HepG2 (cell line): ENCODE measurements around the gene PCDH12. TPM values are rescaled to one million over a fixed set of nuclear protein-coding genes. Genes with fewer than 3 reads are reported as not detected.
A peak's percentile ranks its signal among the peaks of the same experiment; 100 is the strongest.

ENCODE experiments used
- ATF7-NPFF ChIP-seq: sonication (generic); formaldehyde crosslinking; IDR thresholded peaks from 2 replicates; pipeline ENCODE4 v1.8.1; 2023; ENCODE audit warnings: mild to moderate bottlenecking, low read depth, missing genetic modification reagents, moderate library complexity
- CREM ChIP-seq, 2 experiments: sonication (generic) in 1 of 2; formaldehyde crosslinking in 1 of 2; IDR thresholded peaks; 2 replicates each; pipeline versions ENCODE4 v1.4.0 to v1.6.1; 2016 to 2020; ENCODE audit warnings: antibody characterized with exemption in 1 of 2, mild to moderate bottlenecking in 1 of 2, missing genetic modification reagents in 1 of 2
- EHMT2 ChIP-seq: fragments of 200-600 bp; sonication (generic); IDR thresholded peaks from 2 replicates; pipeline ENCODE4 v1.7.0; 2017; ENCODE audit warnings: antibody characterized with exemption, low read depth, low read length, borderline replicate concordance
- FOXK1 ChIP-seq: sonication (generic); formaldehyde crosslinking; IDR thresholded peaks from 2 replicates; pipeline ENCODE4 v1.4.0; 2020; ENCODE audit warnings: low read depth, missing genetic modification reagents, borderline replicate concordance
- HCFC1 ChIP-seq: fragments of 150-350 bp; IDR thresholded peaks from 2 replicates; pipeline ENCODE4 v1.6.1; 2014; ENCODE audit warnings: low read depth, low read length
- HOXA9 ChIP-seq: sonication (generic); formaldehyde crosslinking; IDR thresholded peaks from 2 replicates; pipeline ENCODE4 v1.8.1; 2022; ENCODE audit warnings: missing genetic modification reagents, mild to moderate bottlenecking, moderate library complexity, borderline replicate concordance
- KLF15 ChIP-seq: sonication (generic); formaldehyde crosslinking; IDR thresholded peaks from 2 replicates; pipeline ENCODE4 v1.8.1; 2023; ENCODE audit warnings: borderline replicate concordance, mild to moderate bottlenecking, inconsistent platforms, missing genetic modification reagents, mixed read lengths
- NR1H2 ChIP-seq: sonication (generic); formaldehyde crosslinking; IDR thresholded peaks from 2 replicates; pipeline ENCODE4 v1.8.1; 2022; ENCODE audit warnings: low read depth, missing genetic modification reagents, borderline replicate concordance
- PHF21A ChIP-seq: sonication (generic); formaldehyde crosslinking; IDR thresholded peaks from 2 replicates; pipeline ENCODE4 v1.5.0; 2020; ENCODE audit warnings: mild to moderate bottlenecking, missing genetic modification reagents
- RORA ChIP-seq: sonication (generic); formaldehyde crosslinking; IDR thresholded peaks from 2 replicates; pipeline ENCODE4 v1.5.0; 2020; ENCODE audit warnings: mild to moderate bottlenecking, missing genetic modification reagents, moderate library complexity
- ZKSCAN1 ChIP-seq: fragments of 150-350 bp; IDR thresholded peaks from 2 replicates; pipeline ENCODE4 v1.6.1; 2014; ENCODE audit warnings: low read length
- ZNF556 ChIP-seq: sonication (generic); formaldehyde crosslinking; IDR thresholded peaks from 2 replicates; pipeline ENCODE4 v1.4.0; 2020; ENCODE audit warnings: mild to moderate bottlenecking, missing genetic modification reagents, borderline replicate concordance
- ZNF724P ChIP-seq: sonication (generic); formaldehyde crosslinking; IDR thresholded peaks from 2 replicates; pipeline ENCODE4 v1.8.0; 2022; ENCODE audit warnings: missing genetic modification reagents, borderline replicate concordance
- ZNF780A ChIP-seq: sonication (generic); formaldehyde crosslinking; IDR thresholded peaks from 2 replicates; pipeline ENCODE4 v1.8.0; 2022; ENCODE audit warnings: mild to moderate bottlenecking, missing genetic modification reagents, moderate library complexity
- polyA plus RNA-seq, 8 experiments: library from polyadenylated mRNA; depleted of rRNA in 3 of 8; stranded (reverse) in 7 of 8; unstranded in 1 of 8; fragments of >200 nt; fragmentation: Illumina TruSeq in 4 of 8; extraction: Trizol in 4 of 8; gene quantifications; 2 replicates each; pipeline versions ENCODE4 v1.2.1 to v1.2.3, GENCODE V29; 2011 to 2016; ENCODE audit warnings: low read depth in 4 of 8, missing spikeins in 1 of 8, mixed read lengths in 1 of 8; ENCODE audit not compliant: insufficient read depth in 1 of 8
- total RNA-seq, 5 experiments: library from RNA; depleted of rRNA; stranded (reverse); fragments of >200 nt; fragmentation: Illumina TruSeq; extraction: Trizol; gene quantifications; 2 replicates each; pipeline ENCODE4 v1.2.3, GENCODE V29; 2016; ENCODE audit warnings: low read depth in 1 of 5
- TF ChIP-seq, protein P1 (sequence below), 2 experiments: sonication (generic) in 1 of 2; formaldehyde crosslinking in 1 of 2; IDR thresholded peaks; 2 replicates each; pipeline versions ENCODE4 v1.4.0 to v1.6.1; 2018 to 2020; ENCODE audit warnings: missing genetic modification reagents in 2 of 2, borderline replicate concordance in 1 of 2, low read depth in 1 of 2, mild to moderate bottlenecking in 1 of 2, missing biosample characterization in 1 of 2
- TF ChIP-seq, protein P2 (sequence below): sonication (generic); formaldehyde crosslinking; IDR thresholded peaks from 2 replicates; pipeline ENCODE4 v1.5.1; 2020; ENCODE audit warnings: missing genetic modification reagents, mild to moderate bottlenecking, borderline replicate concordance
- TF ChIP-seq, protein P3 (sequence below): sonication (generic); formaldehyde crosslinking; IDR thresholded peaks from 2 replicates; pipeline ENCODE4 v1.8.1; 2023; ENCODE audit warnings: mild to moderate bottlenecking, moderate library complexity, missing genetic modification reagents
- TF ChIP-seq, protein P4 (sequence below): IDR thresholded peaks from 2 replicates; pipeline ENCODE4 v1.6.1; 2018; ENCODE audit warnings: missing genetic modification reagents, mild to moderate bottlenecking, missing compliant biosample characterization
- TF ChIP-seq, protein P5 (sequence below): IDR thresholded peaks from 2 replicates; pipeline ENCODE4 v1.6.1; 2016; ENCODE audit warnings: missing genetic modification reagents, missing compliant biosample characterization
- TF ChIP-seq, protein P6 (sequence below): sonication (generic); formaldehyde crosslinking; IDR thresholded peaks from 2 replicates; pipeline ENCODE4 v1.4.0; 2020; ENCODE audit warnings: missing genetic modification reagents

Gene PCDH12
- total and polyA plus RNA-seq, 2 of the 13 experiments (the other 11 are each of a cell fraction or from before 2014, with no cell fraction given) = not detected

DNA sequence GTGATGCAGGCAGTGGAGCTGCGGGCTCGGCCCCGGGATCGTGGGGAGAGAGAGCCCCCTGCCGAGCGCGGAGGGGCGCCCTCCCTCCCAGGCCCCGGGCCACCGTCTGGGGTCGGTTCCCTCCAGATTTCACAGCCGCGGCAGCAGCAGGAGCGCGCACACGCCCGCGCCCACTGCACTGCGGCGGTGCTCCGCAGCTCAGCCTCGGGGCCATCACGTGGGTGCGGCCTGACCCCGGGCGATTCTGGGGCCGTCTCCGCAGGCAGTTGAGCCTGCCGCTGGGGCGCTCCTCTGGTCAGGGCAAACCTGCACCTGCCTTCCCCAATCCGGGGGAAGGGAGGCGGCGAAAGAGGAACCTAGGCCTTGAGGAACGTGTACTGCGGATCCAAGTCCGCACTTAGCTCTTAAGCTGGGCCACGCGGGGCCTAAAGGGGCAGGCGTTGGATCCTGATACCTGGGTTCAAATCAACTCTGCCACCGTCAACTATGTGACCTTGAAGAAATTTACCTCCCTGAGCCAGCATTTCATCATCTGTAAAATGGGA lies 43.7 kb downstream of the PCDH12 start (continued):
- no peak for TF ChIP-seq NR1H2 (CRISPR knock-in tag)
- no peak for TF ChIP-seq ZNF780A (CRISPR knock-in tag)
- TF ChIP-seq, protein P1, sequence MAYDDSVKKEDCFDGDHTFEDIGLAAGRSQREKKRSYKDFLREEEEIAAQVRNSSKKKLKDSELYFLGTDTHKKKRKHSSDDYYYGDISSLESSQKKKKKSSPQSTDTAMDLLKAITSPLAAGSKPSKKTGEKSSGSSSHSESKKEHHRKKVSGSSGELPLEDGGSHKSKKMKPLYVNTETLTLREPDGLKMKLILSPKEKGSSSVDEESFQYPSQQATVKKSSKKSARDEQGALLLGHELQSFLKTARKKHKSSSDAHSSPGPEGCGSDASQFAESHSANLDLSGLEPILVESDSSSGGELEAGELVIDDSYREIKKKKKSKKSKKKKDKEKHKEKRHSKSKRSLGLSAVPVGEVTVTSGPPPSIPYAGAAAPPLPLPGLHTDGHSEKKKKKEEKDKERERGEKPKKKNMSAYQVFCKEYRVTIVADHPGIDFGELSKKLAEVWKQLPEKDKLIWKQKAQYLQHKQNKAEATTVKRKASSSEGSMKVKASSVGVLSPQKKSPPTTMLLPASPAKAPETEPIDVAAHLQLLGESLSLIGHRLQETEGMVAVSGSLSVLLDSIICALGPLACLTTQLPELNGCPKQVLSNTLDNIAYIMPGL (CRISPR knock-in tag; IDR thresholded peaks at IDR 0.05; ENCODE audit: borderline replicate concordance in 1 of 2, low read depth in 1 of 2) = peak; percentile 40 to 46; a peak in 1 of 4 replicates
- no peak for TF ChIP-seq HOXA9 (CRISPR knock-in tag)
- TF ChIP-seq, protein P2, sequence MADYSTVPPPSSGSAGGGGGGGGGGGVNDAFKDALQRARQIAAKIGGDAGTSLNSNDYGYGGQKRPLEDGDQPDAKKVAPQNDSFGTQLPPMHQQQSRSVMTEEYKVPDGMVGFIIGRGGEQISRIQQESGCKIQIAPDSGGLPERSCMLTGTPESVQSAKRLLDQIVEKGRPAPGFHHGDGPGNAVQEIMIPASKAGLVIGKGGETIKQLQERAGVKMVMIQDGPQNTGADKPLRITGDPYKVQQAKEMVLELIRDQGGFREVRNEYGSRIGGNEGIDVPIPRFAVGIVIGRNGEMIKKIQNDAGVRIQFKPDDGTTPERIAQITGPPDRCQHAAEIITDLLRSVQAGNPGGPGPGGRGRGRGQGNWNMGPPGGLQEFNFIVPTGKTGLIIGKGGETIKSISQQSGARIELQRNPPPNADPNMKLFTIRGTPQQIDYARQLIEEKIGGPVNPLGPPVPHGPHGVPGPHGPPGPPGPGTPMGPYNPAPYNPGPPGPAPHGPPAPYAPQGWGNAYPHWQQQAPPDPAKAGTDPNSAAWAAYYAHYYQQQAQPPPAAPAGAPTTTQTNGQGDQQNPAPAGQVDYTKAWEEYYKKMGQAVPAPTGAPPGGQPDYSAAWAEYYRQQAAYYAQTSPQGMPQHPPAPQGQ (CRISPR knock-in tag) = no peak
- no peak for TF ChIP-seq FOXK1 (CRISPR knock-in tag)
- no peak for TF ChIP-seq KLF15 (CRISPR knock-in tag)
- no peak for TF ChIP-seq HCFC1
- TF ChIP-seq, protein P3, sequence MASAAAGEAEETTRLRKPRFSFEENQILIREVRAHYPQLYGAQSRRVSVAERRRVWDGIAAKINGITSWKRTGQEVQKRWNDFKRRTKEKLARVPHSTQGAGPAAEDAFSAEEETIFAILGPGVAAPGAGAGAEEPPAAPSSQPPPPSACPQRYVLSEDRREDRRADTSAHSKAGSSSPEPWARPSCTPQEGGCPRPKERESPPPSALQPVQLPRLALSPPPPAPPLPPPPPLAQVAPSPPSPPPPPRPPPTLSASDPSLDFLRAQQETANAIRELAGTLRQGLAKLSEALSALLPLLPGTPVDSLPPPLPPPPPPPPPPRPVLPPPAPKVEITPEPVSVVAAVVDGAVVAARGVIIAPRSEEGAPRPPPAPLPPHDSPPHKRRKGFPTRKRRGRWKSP (CRISPR knock-in tag) = 0 out of 2 replicates have a peak, but pooled peaks have one; percentile 34
- TF ChIP-seq ZNF724P (CRISPR knock-in tag) = no peak
- no peak for TF ChIP-seq RORA
- TF ChIP-seq, protein P4, sequence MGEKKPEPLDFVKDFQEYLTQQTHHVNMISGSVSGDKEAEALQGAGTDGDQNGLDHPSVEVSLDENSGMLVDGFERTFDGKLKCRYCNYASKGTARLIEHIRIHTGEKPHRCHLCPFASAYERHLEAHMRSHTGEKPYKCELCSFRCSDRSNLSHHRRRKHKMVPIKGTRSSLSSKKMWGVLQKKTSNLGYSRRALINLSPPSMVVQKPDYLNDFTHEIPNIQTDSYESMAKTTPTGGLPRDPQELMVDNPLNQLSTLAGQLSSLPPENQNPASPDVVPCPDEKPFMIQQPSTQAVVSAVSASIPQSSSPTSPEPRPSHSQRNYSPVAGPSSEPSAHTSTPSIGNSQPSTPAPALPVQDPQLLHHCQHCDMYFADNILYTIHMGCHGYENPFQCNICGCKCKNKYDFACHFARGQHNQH (CRISPR knock-in tag) = no peak
- peak; percentile 64; the same call in 1 of the 2 replicates for TF ChIP-seq ZNF556 (CRISPR knock-in tag)
- 0 out of 2 replicates have a peak, but pooled peaks have one; percentile 34 for TF ChIP-seq PHF21A
- TF ChIP-seq, protein P5, sequence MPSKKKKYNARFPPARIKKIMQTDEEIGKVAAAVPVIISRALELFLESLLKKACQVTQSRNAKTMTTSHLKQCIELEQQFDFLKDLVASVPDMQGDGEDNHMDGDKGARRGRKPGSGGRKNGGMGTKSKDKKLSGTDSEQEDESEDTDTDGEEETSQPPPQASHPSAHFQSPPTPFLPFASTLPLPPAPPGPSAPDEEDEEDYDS (CRISPR knock-in tag) = no peak
- TF ChIP-seq, protein P6, sequence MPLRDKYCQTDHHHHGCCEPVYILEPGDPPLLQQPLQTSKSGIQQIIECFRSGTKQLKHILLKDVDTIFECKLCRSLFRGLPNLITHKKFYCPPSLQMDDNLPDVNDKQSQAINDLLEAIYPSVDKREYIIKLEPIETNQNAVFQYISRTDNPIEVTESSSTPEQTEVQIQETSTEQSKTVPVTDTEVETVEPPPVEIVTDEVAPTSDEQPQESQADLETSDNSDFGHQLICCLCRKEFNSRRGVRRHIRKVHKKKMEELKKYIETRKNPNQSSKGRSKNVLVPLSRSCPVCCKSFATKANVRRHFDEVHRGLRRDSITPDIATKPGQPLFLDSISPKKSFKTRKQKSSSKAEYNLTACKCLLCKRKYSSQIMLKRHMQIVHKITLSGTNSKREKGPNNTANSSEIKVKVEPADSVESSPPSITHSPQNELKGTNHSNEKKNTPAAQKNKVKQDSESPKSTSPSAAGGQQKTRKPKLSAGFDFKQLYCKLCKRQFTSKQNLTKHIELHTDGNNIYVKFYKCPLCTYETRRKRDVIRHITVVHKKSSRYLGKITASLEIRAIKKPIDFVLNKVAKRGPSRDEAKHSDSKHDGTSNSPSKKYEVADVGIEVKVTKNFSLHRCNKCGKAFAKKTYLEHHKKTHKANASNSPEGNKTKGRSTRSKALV = peak; percentile 51; the same call in 1 of the 2 replicates
- no peak for TF ChIP-seq ZKSCAN1
- TF ChIP-seq EHMT2 = no peak
- TF ChIP-seq ATF7-NPFF (CRISPR knock-in tag) = peak; percentile 48; the same call in 1 of the 2 replicates
- no peak for TF ChIP-seq CREM (IDR thresholded peaks at IDR 0.05)
- no peak for TF ChIP-seq CREM (CRISPR knock-in tag; IDR thresholded peaks at IDR 0.05)
